WTC11 (cell line): Measurements from ENCODE around the gene PRKCG. TPM values are rescaled to one million over a fixed set of nuclear protein-coding genes. Genes with fewer than 3 reads are reported as not detected.

Experiments
- ATAC-seq: fragments of 200-7000 bp; cut with Tn5 transposase; 2 replicates; pipeline ENCODE4 v1.10.0; 2021; ENCODE audit warnings: mild to moderate bottlenecking, moderate library complexity
- CTCF ChIA-PET: fragments of 300-600 bp; sonication (Branson Sonifier 250); formaldehyde crosslinking; loops from one replicate; lab custom pipeline; 2021; ENCODE audit warnings: antibody characterized with exemption; lab: Charles Lee
- POLR2A ChIA-PET: fragments of 350-600 bp; sonication (Branson Sonifier 250); formaldehyde crosslinking; loops from one replicate; lab custom pipeline; 2021; ENCODE audit warnings: antibody characterized with exemption; lab: Charles Lee
- DNase-seq: peaks from one replicate; pipeline ENCODE4 v3.0.0; 2021; ENCODE audit warnings: low spot score
- H3K27ac Mint-ChIP-seq: 2 replicates; pipeline ENCODE4 v1.8.0; 2021; ENCODE audit warnings: mixed read lengths
- H3K27me3 Mint-ChIP-seq: 2 replicates; pipeline ENCODE4 v1.8.0; 2021; ENCODE audit warnings: low read depth, mild to moderate bottlenecking, moderate library complexity, mixed read lengths
- H3K36me3 Mint-ChIP-seq: 2 replicates; pipeline ENCODE4 v1.8.0; 2021; ENCODE audit warnings: mixed read lengths
- H3K4me1 Mint-ChIP-seq: 2 replicates; pipeline ENCODE4 v1.8.0; 2022; ENCODE audit warnings: mixed read lengths
- H3K4me3 Mint-ChIP-seq: 2 replicates; pipeline ENCODE4 v1.8.0; 2021; ENCODE audit warnings: mild to moderate bottlenecking, moderate library complexity, mixed read lengths
- H3K9me3 Mint-ChIP-seq: 2 replicates; pipeline ENCODE4 v1.8.0; 2021; ENCODE audit warnings: mixed read lengths
- ATF1 ChIP-seq: sonication (generic); formaldehyde crosslinking; IDR thresholded peaks from 2 replicates; pipeline ENCODE4 v1.8.1; 2023; ENCODE audit warnings: mild to moderate bottlenecking, moderate library complexity, missing genetic modification reagents
- CBFB ChIP-seq: sonication (generic); formaldehyde crosslinking; IDR thresholded peaks from 2 replicates; pipeline ENCODE4 v1.8.1; 2022; ENCODE audit warnings: mild to moderate bottlenecking, low read depth, missing genetic modification reagents
- CREB1 ChIP-seq: sonication (generic); formaldehyde crosslinking; IDR thresholded peaks from 2 replicates; pipeline ENCODE4 v1.8.0; 2023; ENCODE audit warnings: mild to moderate bottlenecking, missing genetic modification reagents
- ETV6 ChIP-seq: sonication (generic); formaldehyde crosslinking; IDR thresholded peaks from 2 replicates; pipeline ENCODE4 v1.8.1; 2022; ENCODE audit warnings: mild to moderate bottlenecking, missing genetic modification reagents
- FOXK1 ChIP-seq: sonication (generic); formaldehyde crosslinking; IDR thresholded peaks from 2 replicates; pipeline ENCODE4 v1.8.0; 2022; ENCODE audit warnings: mild to moderate bottlenecking, moderate library complexity, missing genetic modification reagents
- FOXP1 ChIP-seq: sonication (generic); formaldehyde crosslinking; IDR thresholded peaks from 2 replicates; pipeline ENCODE4 v1.8.0; 2022; ENCODE audit warnings: missing genetic modification reagents, mild to moderate bottlenecking, moderate library complexity, borderline replicate concordance
- GRHL2 ChIP-seq: fragments of 250-450 bp; sonication (Bioruptor Pico); IDR thresholded peaks from 2 replicates; pipeline ENCODE4 v1.8.0; 2022; ENCODE audit warnings: mild to moderate bottlenecking, moderate library complexity; ENCODE audit not compliant: insufficient replicate concordance, severe bottlenecking
- HMGA2 ChIP-seq: fragments of 250-450 bp; sonication (Bioruptor Pico); IDR thresholded peaks from 2 replicates; pipeline ENCODE4 v1.4.0; 2021; ENCODE audit warnings: mild to moderate bottlenecking, moderate library complexity
- JUN ChIP-seq: sonication (generic); formaldehyde crosslinking; IDR thresholded peaks from 2 replicates; pipeline ENCODE4 v1.8.0; 2023; ENCODE audit warnings: mild to moderate bottlenecking, missing genetic modification reagents
- KAT7 ChIP-seq: sonication (generic); formaldehyde crosslinking; IDR thresholded peaks from 2 replicates; pipeline ENCODE4 v1.8.1; 2023; ENCODE audit warnings: missing genetic modification reagents, mild to moderate bottlenecking, borderline replicate concordance
- NR2C2 ChIP-seq: sonication (generic); formaldehyde crosslinking; IDR thresholded peaks from 2 replicates; pipeline ENCODE4 v1.8.0; 2022; ENCODE audit warnings: mild to moderate bottlenecking, missing genetic modification reagents
- RORB ChIP-seq: fragments of 250-450 bp; sonication (Bioruptor Pico); IDR thresholded peaks from 2 replicates; pipeline ENCODE4 v1.9.0; 2021; ENCODE audit warnings: mild to moderate bottlenecking
- ZNF121 ChIP-seq: sonication (generic); formaldehyde crosslinking; IDR thresholded peaks from 2 replicates; pipeline ENCODE4 v1.8.0; 2023; ENCODE audit warnings: missing genetic modification reagents
- ZNF219 ChIP-seq: sonication (generic); formaldehyde crosslinking; IDR thresholded peaks from 2 replicates; pipeline ENCODE4 v1.8.0; 2023; ENCODE audit warnings: missing genetic modification reagents, mild to moderate bottlenecking, borderline replicate concordance
- ZNF317 ChIP-seq: sonication (generic); formaldehyde crosslinking; IDR thresholded peaks from 2 replicates; pipeline ENCODE4 v1.8.1; 2023; ENCODE audit warnings: low read depth, mild to moderate bottlenecking, moderate library complexity, missing genetic modification reagents, borderline replicate concordance
- ZNF416 ChIP-seq: fragments of 250-450 bp; sonication (Bioruptor Pico); IDR thresholded peaks from 2 replicates; pipeline ENCODE4 v1.9.0; 2021; ENCODE audit warnings: mild to moderate bottlenecking, inconsistent platforms
- total RNA-seq: library from RNA; stranded (reverse); gene quantifications from 3 replicates; pipeline ENCODE4 v1.2.3, GENCODE V29; 2021
- TF ChIP-seq, protein P1 (sequence below): sonication (generic); formaldehyde crosslinking; IDR thresholded peaks from 2 replicates; pipeline ENCODE4 v1.8.1; 2023; ENCODE audit warnings: mild to moderate bottlenecking, moderate library complexity, missing genetic modification reagents
- TF ChIP-seq, protein P2 (sequence below): fragments of 250-450 bp; sonication (Bioruptor Pico); conservative IDR thresholded peaks from 2 replicates; pipeline ENCODE4 v1.9.0; 2021; ENCODE audit warnings: mild to moderate bottlenecking
- TF ChIP-seq, protein P3 (sequence below): sonication (generic); formaldehyde crosslinking; IDR thresholded peaks from 2 replicates; pipeline ENCODE4 v1.8.1; 2022; ENCODE audit warnings: mild to moderate bottlenecking, moderate library complexity, missing genetic modification reagents
- TF ChIP-seq, protein P4 (sequence below): fragments of 250-450 bp; sonication (Bioruptor Pico); IDR thresholded peaks from 2 replicates; pipeline ENCODE4 v1.8.0; 2021; ENCODE audit warnings: mild to moderate bottlenecking
- TF ChIP-seq, protein P5 (sequence below): fragments of 250-450 bp; sonication (Bioruptor Pico); IDR thresholded peaks from 2 replicates; pipeline ENCODE4 v1.9.0; 2021; ENCODE audit warnings: moderate library complexity, mild to moderate bottlenecking, inconsistent platforms, borderline replicate concordance
- TF ChIP-seq, protein P6 (sequence below): fragments of 200-600 bp; IDR thresholded peaks from 2 replicates; pipeline ENCODE4 v1.8.0; 2022; ENCODE audit warnings: antibody characterized with exemption

PRKCG gene
- total RNA-seq, 1 experiment from 2014 or later = 23.0 TPM

DNA sequence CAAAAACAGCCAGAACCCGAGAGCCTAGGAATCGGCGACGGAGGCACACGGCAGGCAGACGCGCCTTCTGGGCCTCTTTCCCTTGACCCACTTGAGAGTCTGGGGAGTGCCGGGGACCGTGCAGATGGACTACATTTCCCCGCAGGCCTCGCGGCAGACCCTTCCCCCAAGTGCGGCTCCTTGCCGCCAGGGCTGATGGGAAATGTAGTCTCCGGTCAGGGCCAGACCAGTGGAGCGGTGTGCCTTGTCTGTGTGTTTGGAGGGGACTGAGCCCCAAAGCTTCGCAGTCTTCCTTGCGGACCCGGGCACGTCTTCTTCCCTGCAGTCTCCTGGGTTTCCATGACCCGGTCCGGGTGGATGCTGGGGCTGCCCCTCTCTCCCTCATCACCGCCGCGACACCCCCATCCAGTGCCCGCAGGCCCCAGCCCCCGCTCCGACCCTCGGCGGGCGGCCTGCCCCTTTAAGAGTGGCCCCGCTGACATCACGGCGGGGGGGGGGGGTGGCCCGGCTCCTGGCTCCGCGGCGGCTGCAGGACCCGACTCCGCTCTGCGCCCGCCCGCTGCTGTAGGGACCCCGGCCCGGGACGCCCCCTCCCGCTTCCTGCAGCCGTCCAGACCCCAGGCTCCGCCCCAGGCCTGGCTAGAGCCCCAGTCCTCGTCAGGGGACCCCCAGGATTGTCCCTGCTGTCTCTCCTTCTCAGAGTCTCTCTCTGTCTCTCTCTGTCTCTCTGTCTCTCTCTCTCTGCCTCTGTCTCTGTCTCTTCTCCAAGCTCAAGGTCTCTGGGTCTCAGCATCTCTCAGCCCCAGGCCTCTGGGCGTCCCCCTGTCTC, 26.3 kb downstream of the PRKCG start (continued):
- TF ChIP-seq, protein P1, sequence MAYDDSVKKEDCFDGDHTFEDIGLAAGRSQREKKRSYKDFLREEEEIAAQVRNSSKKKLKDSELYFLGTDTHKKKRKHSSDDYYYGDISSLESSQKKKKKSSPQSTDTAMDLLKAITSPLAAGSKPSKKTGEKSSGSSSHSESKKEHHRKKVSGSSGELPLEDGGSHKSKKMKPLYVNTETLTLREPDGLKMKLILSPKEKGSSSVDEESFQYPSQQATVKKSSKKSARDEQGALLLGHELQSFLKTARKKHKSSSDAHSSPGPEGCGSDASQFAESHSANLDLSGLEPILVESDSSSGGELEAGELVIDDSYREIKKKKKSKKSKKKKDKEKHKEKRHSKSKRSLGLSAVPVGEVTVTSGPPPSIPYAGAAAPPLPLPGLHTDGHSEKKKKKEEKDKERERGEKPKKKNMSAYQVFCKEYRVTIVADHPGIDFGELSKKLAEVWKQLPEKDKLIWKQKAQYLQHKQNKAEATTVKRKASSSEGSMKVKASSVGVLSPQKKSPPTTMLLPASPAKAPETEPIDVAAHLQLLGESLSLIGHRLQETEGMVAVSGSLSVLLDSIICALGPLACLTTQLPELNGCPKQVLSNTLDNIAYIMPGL = peak; percentile 61; the same call in 1 of the 2 replicates
- TF ChIP-seq HMGA2 (no peak), CBFB (CRISPR knock-in tag) (no peak), KAT7 (CRISPR knock-in tag) (no peak), FOXP1 (no peak), NR2C2 (CRISPR knock-in tag) (no peak), ZNF317 (CRISPR knock-in tag) (no peak), FOXK1 (CRISPR knock-in tag) (0 out of 2 replicates have a peak, but pooled peaks have one; percentile 13)
- TF ChIP-seq, protein P2, sequence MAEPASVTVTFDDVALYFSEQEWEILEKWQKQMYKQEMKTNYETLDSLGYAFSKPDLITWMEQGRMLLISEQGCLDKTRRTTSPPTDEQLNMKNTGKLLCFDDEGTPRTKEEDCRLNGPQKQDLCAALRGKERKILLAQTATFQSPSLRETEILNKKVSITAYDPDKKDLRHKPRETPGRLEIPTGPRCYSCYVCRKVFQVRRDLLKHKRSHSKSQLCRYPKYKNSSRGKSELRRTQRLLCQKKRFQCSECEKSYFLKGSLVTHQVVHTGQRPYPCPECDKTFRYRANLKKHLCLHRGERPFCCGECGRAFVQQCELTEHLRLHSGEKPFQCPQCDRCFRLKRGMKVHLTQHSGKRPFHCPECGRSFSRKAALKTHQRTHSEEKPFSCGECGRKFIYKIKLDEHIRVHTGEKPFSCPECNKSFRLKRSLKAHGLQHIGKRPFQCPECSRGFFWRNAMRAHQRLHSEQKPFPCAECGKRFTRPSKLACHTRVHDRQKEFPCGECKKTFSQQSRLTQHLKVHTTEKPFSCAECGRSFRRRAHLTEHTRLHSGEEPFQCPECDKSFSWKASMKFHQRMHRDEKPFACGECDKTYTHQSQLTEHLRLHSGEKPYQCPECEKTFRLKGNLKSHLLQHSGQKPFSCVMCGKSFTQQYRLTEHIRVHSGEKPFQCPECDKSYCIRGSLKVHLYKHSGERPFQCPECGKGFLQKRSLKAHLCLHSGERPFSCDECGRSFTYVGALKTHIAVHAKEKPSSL (CRISPR knock-in tag) = no peak
- TF ChIP-seq, protein P3, sequence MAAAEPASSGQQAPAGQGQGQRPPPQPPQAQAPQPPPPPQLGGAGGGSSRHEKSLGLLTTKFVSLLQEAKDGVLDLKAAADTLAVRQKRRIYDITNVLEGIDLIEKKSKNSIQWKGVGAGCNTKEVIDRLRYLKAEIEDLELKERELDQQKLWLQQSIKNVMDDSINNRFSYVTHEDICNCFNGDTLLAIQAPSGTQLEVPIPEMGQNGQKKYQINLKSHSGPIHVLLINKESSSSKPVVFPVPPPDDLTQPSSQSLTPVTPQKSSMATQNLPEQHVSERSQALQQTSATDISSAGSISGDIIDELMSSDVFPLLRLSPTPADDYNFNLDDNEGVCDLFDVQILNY = no peak

DNA sequence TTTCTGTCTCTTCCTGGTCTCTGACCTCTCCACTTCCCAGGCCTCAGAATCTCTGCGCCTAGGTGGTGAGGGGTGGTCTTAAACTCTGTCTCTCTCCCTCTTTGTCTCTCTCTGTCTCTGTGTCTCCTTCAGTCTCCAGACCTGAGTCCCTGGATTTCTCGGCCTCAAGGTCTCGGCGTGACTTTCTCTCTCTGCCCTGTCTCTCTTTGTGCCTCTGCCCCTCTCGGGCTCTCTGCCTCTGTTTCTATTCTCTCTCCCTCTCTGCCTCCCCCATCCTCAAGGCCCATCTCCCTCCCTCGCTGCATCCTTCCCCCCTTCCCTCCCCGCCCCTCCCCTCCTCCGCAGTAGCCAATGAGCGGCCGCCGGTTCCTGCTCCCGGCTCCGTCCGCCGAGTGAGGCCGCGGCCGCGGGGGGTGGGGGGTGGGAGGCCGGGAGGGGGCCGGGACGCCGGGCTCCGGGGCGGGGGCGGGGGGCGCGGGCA, 27.0 kb downstream of the PRKCG start, which contains the start of gene CACNG7:
TSS of gene CACNG7 (plus strand) at position 344 of the 481 bp plus-strand sequence. CDS start 3,554 bp downstream, outside the sequence.
- peaks cover 66% of the 10 kb centered on the region for H3K27me3 Mint-ChIP-seq
- H3K36me3 Mint-ChIP-seq = peaks cover 3% of the 10 kb centered on the region; the same call in 1 of the 2 replicates
- no peak for TF ChIP-seq GRHL2 (CRISPR knock-in tag)
- TF ChIP-seq, protein P1 = no peak
- TF ChIP-seq ATF1 = no peak
- no peak for TF ChIP-seq FOXP1
- TF ChIP-seq, protein P4, sequence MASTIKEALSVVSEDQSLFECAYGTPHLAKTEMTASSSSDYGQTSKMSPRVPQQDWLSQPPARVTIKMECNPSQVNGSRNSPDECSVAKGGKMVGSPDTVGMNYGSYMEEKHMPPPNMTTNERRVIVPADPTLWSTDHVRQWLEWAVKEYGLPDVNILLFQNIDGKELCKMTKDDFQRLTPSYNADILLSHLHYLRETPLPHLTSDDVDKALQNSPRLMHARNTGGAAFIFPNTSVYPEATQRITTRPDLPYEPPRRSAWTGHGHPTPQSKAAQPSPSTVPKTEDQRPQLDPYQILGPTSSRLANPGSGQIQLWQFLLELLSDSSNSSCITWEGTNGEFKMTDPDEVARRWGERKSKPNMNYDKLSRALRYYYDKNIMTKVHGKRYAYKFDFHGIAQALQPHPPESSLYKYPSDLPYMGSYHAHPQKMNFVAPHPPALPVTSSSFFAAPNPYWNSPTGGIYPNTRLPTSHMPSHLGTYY (CRISPR knock-in tag) = no peak
- TF ChIP-seq ETV6 = no peak
- TF ChIP-seq ZNF219 (CRISPR knock-in tag) = no peak
- TF ChIP-seq, protein P5, sequence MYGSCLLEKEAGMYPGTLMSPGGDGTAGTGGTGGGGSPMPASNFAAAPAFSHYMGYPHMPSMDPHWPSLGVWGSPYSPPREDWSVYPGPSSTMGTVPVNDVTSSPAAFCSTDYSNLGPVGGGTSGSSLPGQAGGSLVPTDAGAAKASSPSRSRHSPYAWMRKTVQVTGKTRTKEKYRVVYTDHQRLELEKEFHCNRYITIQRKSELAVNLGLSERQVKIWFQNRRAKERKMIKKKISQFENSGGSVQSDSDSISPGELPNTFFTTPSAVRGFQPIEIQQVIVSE = no peak
- TF ChIP-seq ZNF416 (CRISPR knock-in tag) = no peak
- TF ChIP-seq, protein P6, sequence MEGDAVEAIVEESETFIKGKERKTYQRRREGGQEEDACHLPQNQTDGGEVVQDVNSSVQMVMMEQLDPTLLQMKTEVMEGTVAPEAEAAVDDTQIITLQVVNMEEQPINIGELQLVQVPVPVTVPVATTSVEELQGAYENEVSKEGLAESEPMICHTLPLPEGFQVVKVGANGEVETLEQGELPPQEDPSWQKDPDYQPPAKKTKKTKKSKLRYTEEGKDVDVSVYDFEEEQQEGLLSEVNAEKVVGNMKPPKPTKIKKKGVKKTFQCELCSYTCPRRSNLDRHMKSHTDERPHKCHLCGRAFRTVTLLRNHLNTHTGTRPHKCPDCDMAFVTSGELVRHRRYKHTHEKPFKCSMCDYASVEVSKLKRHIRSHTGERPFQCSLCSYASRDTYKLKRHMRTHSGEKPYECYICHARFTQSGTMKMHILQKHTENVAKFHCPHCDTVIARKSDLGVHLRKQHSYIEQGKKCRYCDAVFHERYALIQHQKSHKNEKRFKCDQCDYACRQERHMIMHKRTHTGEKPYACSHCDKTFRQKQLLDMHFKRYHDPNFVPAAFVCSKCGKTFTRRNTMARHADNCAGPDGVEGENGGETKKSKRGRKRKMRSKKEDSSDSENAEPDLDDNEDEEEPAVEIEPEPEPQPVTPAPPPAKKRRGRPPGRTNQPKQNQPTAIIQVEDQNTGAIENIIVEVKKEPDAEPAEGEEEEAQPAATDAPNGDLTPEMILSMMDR = no peak
- no peak for TF ChIP-seq RORB
- TF ChIP-seq ZNF121 (CRISPR knock-in tag) = no peak
- TF ChIP-seq, protein P3 = no peak
- TF ChIP-seq JUN (CRISPR knock-in tag) = no peak
- no peak for TF ChIP-seq CREB1
- H3K4me1 Mint-ChIP-seq = peaks cover 41% of the 10 kb centered on the region
- no peaks in the 10 kb centered on the region for H3K9me3 Mint-ChIP-seq
- ChIA-PET CTCF (interaction anchor here (0.6 to 3.2 kb wide), 7 partner anchors 10 to 115 kb away, joined by 3 to 20 read pairs (median 4); partner anchors contain the start of gene PRKCG), POLR2A (interaction anchor here (1.2 to 1.5 kb wide), 2 partner anchors 41 to 72 kb away, joined by 5 to 6 read pairs; partner anchors contain the start of gene MYADM)
- peak within 1 kb of the TSS; percentile 88 for H3K4me3 Mint-ChIP-seq
- H3K27ac Mint-ChIP-seq = peak within 1 kb of the TSS; percentile 92
- DNase-seq (peak; percentile 63), ATAC-seq (peak; percentile 8)
